A204.1 (cell line): ENCODE measurements around the gene EML1.

ENCODE experiments used
- FAIRE-seq: peaks from 2 replicates; lab custom pipeline; 2012; peaks lifted over from hg19 to GRCh38; lab: Jason Lieb, UNC

Gene EML1

DNA sequence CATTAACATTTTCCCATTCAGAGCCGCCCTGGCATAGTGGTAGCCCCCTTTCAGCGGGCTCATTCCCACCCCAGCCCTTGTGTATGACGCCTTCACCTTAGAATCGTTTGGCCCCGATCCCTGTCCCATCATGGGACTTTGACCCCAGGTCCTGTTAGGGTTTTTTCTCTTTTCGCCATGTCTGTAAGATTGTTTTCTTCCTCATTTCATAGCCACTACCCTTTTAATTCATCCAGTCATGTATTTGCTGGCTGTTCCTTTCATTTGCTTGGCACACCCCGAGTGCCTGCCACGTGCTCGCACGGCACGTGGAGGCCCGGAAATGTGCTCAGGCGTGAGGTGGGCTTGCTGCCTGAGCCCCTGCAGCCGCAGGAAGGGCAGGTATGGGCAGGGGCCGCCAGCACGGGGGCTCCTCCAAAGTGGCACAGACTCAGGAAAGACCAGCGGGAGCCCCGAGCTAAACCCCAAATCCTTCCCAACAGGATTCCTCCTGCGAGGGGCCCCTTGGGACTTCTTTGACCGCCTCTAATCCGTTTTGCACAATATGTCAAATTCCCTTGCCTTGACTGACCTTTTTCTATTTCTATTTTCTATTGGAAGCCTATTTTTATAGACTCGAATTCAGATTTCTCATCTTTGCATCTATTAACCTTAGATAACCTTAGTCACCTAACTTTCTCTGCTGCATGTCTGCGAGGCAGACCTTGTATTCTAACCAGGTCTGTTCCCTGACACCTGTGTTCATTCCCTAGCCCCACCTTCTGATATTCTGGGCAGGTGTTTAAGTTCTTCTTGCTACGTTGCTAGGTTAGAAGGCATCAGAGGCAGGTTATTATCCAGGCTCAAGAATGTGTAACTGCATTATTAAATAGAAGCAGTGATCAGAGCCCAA lies 114.8 kb downstream of the EML1 start:
- no peak for FAIRE-seq

DNA sequence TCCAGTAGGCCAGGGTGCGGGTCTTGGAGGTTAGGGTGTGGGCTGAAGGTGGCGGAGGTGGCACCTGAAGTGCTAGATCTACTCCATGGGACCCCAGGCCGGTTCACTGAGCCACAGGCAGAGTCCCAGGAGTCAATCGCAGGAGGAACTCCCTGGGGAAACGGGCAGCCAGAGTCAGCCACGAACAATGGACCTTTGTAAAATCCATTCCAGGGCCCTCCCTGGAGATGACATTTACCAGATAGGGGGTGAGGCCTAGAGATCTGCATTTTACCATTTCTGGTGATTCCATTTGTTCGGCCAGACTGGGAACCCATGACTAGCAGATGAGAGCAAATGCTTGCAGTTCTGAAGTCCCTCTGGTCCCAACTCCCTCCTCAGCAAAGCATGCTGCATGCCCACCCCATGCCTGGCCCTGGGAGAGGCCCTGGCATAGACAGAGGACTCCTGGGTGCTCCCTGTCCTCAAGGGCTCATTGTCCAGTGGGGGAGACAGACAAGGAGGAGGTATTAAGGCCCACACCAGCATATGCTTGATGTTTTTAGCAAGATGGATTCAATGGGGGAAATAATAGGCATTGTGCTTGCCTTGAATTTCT lies 115.5 kb downstream of the EML1 start:
- no peak for FAIRE-seq

DNA sequence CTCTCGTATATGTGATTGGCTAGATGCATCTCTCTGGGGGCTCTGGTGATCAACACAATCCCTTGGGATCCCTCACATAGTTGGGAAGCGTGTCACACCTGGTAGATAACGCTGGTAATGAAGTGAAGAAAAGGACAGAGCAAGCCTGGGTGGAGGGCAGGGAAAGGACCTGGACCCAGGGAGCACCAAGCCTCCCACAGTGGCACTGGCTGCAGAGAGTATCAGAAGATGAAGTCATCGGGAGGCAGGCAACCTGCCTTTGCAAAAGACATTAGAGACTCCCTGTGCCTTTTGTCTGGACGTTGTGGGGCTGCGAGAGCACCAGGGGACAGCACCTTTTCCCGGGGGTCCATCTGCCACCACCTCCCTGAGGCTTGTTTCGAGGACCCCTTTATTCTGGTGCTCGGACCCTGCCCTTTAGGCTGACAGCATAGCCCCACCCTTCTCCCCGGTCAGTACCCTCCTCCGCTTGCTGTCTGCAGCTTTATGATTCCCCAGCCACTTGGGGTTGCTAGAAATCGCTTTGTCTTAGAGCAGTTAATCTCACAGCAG lies 116.4 kb downstream of the EML1 start:
- FAIRE-seq: no peak

DNA sequence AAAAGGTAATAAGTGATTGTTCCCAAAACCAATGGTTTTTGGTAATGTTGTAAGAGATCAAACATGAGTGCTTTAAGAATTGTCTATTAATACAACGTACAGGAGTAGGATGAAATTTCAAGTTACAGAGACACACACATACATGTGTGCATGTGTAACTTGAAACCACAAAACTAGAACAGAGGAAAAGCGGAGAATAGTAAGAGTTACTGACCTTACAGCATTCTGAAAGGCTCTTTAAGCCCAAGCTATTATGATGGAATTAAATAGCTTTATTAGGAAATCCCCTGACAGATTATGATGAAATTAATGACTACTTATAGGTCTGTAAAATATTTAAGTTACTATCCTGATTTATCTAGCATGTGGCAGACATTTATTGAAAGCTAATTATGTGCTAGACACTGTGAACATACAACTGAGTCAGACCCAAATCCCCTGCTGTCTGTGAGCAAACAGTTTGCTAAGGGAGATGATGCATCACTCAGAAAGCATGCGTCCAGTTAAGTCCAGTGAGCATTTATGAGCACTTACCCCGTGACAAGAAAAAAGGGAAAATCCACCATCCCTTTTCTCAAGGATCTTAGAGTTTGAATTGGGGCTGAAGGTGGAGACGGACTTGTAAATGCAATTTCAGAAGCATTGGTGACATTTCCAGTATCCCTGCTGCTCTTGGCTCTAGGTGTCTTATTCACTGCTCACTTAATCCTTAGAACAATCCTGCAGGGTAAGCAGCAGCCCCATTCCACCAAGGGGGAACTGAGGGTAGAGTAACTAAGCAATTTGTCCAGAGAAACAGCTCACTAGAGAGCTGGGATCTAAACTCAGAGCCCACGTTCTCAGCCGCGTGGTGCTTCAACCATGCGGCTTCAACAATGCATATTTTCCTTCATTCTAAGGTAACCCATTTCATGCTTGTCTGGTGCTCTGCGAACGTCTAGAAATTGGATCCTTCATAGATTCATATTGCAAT lies 117.4 kb downstream of the EML1 start:
- no peak for FAIRE-seq

DNA sequence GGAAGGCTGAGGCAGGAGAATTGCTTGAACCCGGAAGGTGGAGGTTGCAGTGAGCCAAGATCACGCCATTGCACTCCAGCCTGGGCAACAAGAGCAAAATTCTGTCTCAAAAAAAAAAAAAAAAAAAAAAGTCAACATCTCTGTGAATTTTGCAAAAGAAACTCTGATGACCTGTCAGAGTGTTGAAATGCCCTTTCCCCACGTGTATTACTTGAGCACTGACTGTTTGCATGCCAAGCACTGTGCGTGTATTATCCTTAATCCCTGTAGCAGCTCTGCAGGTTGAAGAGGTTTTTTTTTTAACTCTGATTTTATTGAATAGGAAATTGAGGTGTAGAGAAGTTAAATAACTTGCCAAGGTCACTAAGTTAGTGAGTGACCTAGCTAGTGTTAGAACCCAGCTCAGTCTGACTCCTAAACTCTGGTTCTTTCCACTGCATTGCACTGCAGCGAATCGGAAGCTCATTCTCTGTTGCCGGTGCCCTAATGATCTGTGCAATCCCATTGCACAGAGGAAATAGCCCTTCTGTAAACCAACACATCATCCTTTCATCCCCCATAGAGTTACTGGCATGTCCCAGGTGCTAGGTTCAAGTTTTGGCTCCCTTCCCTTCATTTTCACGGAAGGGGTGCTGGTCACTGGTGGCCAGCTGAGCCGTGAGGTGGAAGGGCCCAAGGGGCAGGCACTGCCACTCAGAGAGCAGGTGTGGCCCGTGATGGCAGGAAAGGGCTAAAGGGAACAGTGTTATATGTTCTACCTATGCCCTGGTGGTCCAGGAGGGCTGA lies 122.3 kb downstream of the EML1 start:
- FAIRE-seq: no peak

DNA sequence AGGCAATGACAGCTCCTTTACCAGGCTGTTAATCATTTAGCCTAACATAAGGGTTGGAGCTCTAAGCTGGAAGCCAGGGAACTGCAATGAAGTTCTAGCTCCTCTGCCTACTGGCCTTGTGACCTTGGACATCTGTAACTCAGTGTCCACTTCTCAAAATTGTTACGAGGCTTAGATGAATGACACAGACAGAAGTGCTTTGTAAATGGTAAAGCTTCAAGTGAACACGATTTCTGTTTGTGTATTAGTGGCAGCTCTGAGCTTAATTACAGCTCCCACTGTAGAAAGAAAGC lies 122.8 kb downstream of the EML1 start:
- FAIRE-seq: no peak

DNA sequence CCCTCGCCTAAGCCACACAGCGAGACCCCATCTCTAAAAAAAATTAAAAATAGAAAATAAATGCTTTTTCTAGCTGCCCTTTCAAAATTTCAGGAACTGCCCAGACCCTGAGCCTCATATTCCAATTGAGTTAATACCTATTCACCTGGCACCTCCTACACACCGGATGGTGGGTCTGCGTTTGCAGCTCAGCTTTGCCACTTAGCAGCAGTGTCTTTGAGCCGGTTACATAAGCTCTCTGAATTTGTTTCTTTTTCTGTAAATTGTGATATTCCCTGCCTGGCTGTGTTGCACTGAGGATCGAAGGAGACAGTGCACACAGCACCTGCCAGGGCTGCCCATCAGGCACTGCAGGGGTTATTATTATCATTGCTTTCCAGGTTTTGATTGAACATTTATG lies 125.6 kb downstream of the EML1 start:
- FAIRE-seq: no peak

DNA sequence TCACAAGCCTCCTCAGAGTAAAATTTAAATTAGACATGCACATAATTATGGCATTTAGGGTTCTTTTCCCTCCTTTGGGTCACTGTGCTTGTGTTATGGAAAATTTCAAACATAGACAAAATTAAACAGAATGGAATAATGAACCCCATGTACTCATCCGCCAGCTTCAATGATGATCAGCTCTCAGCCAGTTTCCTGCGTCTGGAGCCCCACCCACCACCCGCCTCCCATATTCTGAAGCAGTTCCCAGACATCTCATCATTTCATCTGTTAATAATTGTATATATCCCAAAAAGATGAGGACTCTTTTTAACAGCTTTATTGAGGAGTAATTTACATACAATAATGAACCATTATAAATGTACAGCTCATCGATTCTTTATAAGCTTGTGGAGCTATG lies 128.2 kb downstream of the EML1 start:
- FAIRE-seq: no peak

DNA sequence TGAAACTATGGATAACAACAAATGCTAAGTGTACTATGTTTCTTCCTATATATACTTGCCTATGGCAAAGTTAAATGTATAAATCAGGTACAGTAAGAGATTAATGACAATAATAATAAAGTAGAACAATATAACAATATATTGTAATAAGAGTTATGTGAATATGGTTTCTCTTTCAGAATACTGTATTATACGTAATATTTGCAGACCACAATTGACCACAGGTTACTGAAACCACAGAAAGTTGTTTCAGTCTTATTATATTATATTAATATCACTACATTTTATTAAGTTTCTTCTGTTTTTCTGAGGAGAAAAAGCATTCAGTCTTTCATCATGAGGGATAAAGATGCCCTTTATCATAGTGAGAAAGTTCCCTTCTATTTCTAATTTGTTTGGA lies 131.2 kb downstream of the EML1 start:
- no peak for FAIRE-seq

DNA sequence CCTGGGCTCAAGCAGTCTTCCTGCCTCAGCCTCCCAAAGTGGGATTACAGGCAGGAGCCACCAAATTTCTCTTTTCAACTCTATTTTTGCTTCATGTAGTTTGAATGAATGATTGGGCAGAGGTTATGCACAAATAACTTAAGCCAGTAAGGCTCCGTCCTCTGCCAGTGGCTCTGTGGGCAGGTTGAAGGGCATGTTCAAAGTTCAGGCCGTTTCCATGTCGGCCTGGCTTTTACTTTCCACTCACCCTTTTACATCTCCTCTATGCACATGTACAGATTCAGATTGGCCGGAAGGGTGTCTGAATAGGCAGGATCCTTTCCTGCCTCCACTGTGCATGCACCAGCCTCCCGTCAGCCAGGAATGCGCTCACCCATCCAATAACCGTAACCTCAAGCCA lies 132.3 kb downstream of the EML1 start:
- no peak for FAIRE-seq

DNA sequence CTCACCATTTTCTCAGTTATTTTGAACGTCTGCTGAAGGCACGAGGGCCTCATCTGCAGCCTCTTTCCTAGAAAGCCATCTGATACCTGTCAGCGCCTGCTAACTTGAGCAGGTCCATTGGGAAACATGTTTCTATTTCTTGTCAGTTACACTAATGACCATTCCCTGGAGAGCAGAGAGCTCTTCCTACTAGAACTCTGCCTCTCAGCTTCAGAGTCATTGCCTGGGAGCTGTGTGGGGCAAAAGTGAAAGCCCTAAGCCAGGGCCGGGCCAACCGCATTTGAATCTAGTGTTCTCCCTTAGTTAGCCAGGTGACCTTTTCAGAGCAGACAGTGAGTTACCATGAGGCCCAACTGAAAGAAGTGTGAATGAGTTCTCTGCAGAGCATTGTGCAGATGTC lies 135.8 kb downstream of the EML1 start:
- FAIRE-seq: no peak

DNA sequence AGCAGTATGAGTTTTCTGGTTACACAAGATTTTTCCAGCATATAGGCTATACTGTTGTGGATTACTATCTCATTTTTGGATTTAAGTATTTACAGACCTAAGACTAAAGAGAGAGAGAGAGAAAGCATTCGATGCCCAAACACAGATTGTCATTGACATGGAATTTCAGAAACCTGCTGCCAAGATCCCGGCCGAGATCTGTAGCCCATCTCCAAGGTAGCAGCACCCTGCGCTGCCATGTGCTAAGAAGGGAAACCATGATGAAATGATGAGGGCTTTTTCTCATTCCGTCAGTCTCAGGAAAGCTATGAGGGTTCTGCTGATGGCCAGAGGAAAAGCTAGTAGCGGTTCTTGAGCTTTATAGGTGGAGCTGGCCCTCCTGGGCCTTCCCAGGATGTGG lies 136.4 kb downstream of the EML1 start:
- no peak for FAIRE-seq

DNA sequence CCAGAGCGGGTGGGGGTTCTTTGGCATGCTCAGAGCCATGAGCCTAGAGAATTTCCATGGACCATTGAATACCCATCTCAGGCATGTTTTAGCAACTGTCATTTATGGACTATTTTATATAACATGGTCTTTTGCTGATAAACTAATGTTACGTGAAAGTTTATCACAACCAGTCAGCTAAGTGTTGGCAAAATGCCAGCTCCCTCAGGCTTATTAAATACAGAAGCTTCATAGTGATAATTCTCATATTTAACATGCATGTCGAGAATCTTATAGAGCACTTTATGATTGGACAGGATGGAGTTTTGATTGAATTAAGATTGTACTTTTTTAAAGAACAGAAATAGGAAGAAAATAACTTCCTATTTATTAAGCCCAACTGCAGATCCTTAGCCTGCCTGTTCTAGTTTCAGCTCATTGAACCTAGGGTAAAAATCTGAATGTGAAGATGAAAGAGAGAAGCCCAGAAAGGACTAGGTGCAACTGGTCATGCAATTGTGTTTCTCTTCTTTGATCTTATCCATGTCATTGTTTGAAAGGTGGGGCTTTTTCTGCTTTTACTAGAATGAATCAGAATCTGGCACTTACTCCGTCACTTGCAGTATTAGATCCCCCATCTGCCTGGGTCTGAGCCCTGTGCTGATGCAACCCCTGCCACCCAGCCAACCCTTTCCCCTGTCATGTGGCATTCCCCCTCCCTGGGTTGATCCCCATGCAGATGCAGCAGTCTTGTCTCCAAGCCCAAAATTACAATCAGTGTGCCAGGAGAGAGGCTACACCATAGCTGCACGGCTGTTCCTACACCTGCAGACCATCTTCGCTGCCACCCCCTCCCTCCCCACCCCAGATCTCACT lies 137.4 kb downstream of the EML1 start:
- FAIRE-seq: no peak

DNA sequence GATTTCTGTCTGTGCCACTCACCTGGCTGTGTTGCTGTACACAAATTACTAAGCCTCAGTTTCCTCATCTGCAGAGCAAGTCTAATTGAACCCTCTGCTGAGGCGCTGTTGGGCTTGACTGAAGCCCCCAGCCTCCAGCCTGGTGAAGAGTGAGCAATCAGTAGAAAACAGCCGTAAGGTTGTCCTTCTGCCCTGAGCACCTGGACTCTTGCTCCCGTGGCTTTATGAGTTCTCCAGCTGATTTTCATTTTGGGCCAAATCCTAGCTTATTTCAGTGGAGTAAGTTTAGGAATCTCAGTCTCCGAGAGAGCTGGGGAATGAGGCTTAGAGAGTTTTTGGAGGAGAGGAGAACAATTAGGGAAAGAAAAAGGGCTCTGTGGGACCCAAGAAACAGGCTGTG lies 138.1 kb downstream of the EML1 start:
- FAIRE-seq: no peak

DNA sequence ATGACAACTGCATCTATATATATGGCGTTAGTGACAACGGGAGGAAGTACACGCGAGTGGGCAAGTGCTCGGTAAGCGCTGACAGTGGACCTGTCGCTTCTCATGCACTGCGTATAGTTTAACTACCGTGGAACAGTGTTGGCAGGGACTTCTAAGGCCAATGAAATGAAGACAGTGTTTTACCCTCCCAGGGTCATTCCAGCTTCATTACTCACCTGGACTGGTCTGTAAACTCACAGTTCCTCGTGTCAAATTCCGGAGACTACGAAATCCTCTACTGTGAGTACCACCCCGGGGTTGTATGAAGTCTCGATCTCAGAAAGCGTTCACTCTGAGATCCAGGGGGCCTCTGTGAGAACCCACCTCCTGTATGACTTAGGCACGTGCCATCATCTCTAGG lies 142.8 kb downstream of the EML1 start:
- no peak for FAIRE-seq

DNA sequence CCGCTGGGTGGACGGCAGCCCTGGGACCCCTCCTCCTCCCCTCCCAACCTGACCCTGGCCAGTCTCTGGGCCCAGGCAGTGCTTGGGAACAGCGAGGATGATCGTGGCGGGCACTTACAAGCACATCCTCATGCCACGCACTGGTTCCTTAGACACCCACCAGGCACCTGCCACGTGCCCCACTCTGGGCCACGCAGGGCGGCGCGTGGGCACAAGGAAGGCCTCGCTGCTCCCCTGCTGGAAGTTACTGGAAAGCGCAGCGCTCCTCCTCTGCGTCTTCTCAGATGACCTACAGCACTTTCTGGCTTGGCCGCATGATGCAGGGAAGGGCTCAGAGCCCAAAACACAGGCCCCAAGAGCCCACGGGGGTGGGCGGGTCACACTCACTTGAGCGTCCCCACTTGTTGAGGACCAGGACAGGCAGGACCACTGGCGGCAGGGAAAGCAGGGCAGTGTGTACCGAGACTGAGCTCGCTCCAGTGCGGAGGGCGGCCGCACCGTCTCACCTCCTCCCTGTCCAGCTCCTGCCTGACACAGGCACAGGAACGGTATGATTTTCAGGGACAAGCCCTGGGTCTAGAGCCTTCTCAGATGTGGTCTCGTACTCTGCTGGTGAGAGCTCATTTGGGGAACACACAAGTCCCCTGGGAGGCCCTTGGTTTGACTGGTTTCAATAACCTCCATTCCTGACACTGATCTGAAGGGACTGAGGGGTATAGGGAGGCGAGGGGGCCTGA lies 143.7 kb downstream of the EML1 start:
- no peak for FAIRE-seq

DNA sequence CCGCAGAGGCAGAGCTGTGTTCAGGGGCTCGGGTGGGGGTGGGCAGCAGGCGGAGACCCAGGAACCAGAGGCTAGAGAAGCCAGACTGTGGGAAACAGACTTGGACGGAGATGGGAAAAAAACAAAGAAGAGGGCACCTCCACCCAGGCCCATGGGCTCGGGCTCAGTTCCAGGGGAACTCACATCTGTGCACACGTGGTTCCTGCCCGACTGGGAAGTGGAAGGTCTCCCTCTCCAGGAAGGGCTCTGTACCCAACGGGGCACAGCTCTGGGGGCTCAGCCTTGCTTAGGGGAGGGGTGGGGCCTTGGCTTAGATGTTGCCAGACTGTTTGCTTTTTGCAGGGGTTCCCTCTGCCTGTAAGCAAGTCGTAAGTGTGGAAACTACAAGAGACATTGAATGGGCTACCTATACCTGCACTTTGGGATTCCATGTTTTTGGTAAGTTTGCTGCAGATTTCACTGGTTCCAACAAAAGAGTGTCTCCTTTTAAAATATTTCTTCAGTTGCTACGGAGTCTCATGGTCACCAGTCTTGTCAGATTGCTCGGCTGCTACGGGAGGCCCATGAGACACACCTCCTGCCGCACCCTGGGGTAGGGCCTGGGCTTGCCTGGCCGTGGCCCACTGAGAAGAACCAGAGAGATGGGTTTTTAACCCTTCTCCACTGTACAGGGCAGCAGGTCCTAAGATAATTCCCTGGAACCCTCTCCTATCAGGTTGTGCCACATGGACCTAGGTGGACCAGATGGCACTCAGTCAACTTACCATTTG lies 144.4 kb downstream of the EML1 start:
- no peak for FAIRE-seq

DNA sequence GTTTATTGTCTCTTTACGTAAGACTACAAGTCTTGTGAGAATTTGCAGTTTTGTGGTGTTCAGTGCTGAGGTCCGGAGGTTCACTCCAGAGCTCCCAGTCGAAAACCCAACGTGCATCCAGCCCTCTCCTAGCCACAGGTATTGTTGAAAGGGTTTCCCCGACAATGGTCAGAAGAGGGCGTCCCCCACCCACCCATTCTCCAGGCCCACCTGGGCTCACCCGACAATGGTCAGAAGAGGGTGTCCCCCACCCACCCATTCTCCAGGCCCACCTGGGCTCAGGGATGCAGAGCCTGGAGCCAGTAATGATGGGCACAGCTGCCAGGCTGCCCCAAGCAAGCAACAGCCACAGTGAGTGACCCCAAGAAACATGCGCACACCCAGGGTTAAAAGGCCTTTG lies 145.2 kb downstream of the EML1 start:
- FAIRE-seq: no peak

DNA sequence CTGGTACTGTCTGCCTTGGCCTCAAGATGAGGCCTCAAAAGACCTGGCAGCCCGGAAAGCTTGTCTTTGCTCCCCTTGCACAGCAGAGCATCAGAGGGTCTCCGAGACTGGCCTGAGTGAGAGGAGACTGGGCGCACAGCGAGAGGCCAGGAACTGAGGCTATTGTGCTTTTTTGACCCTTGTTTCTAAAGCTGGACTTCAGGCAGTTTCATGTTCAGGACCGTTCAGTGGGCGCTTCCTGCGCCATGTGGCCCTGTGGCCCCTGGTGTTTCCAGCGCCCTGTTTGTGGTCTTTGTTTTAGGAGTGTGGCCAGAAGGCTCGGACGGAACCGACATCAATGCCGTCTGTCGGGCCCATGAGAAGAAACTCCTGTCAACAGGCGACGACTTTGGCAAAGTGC lies 145.7 kb downstream of the EML1 start:
- no peak for FAIRE-seq

DNA sequence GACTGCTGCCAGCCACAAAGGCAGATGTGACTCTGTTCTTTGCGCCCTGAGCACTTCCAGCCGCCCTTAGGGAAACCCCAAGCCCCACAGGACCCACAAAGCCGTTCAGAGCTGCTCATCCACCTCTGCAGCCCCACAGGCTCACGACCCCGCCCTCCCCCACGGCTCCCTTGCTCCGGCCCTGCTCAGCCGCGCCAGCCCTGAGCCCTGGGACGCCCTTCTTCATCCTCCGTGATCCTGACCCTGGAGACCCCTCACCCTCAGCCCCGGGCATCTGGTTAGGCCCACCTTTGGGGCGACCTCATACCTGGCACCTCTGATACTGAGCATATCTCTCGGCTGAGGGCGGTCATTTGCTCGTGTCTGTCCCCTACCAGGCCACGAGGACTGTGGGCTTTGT lies 146.2 kb downstream of the EML1 start:
- FAIRE-seq: no peak
